Activated CD8-positive, alpha-beta memory T cell treated with anti-CD3 and anti-CD28 coated beads, Interleukin-2, amount 50 U/mL, for 1 hour (primary cell): Measurements from ENCODE around the gene JMJD8.

ENCODE experiments used
- DNase-seq: peaks from one replicate; pipeline ENCODE4 v3.0.0-alpha.2; 2020; ENCODE audit errors: extremely low read depth

The JMJD8 gene

GRCh38 chr16:675884-676564 lies 8.1 kb downstream of the JMJD8 start:
- DNase-seq: no peak

DNA sequence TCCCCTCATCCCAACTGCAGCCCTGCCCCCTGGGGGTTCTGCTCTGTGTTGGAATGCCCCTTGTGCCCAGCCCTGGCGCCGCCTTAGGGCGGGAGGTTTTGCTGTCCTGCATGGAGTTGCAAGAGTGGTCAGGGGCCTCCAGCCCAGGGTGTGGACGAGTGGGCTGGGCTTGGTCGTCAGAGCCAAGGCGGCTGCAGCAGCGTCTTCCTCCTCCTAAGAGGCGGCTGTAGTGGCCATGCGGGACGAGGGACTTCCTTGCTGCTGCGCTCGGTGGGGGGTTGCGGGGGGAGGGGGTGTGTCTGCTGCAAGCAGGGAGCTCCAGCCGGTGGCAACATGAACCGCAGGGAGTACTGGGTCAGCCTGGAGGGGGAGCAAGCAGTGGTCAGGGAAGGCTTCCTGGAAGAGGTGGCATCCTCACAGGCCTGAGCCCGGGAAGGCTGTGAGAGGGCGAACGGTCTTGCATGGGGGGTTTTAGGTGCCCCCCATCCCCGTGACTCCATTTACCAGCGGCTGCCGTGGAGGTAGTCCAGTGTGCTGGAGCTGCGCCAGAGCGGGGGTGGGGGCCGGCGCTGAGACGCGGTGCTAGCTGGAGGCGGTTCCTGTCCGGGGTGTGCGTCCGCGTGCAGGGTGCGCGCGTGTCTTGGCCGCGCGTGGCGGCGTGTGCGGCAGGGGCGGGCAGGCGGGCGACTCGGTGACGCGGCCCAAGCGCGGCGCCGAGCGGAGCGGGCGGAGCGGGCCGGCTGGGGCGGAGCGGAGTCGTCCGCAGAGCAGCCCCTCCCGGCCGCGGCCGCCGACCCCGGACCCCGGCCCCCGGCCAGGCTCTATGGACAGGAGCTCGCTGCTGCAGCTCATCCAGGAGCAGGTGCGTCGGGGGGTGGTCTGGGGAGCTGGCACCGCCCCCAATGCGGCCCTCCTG lies 8.9 kb downstream of the JMJD8 start, which contains the start of gene RHBDL1:
Gene RHBDL1, plus strand, starts transcription at position 704 of the 916 bp plus-strand sequence. Its CDS starts 120 bp downstream, at position 824.
- DNase-seq: no peak

DNA sequence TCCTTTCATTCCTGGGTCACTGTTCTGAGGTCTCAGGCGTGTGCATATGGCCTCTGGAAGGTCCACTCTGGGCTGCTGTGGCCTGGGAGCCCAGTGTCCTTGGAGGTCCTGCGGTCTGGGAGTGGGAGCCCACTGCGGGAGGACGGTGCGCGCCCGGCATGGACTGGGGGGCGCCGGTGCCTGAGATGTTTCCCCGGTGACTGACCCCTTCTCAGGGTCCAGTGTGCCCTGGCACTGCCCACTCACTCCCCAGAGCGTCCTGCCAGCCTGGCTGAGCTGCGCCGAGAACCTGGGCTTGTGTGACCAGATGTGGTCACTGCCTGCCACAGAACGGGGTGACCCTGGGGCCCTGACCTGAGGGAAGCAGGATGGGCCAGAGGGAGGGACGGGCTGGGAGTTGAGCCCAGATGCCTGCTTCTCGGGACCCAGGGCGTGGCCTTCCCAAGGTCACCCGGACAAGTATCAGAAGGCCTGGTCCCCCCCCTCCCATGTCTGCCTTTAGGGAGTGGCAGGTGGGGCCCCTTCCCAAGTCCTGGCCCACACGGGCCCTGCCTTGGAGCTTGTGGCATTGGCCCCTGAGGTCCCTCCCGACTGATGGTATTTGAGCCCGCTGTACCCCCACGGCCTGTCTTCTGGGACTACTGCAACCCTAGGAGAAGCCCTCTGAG lies 9.8 kb downstream of the JMJD8 start:
- DNase-seq: no peak

GRCh38 chr16:673399-673991 lies 10.6 kb downstream of the JMJD8 start:
- no peak for DNase-seq

DNA sequence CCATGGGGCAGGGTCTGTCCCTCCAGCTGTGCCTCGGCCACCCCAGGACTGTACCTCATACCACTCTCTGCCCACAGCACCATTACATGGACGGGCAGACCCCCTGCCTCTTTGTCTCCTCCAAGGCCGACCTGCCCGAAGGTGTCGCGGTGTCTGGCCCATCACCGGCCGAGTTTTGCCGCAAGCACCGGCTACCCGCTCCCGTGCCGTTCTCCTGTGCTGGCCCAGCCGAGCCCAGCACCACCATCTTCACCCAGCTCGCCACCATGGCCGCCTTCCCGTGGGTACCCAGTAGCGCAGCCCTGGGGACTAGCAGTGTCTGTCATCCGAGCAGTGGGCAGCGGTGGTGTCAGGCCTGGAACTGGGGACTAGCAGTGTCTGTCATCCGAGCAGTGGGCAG lies 11.3 kb downstream of the JMJD8 start:
- DNase-seq: no peak

GRCh38 chr16:672371-672770 lies 11.8 kb downstream of the JMJD8 start:
- DNase-seq: no peak

DNA sequence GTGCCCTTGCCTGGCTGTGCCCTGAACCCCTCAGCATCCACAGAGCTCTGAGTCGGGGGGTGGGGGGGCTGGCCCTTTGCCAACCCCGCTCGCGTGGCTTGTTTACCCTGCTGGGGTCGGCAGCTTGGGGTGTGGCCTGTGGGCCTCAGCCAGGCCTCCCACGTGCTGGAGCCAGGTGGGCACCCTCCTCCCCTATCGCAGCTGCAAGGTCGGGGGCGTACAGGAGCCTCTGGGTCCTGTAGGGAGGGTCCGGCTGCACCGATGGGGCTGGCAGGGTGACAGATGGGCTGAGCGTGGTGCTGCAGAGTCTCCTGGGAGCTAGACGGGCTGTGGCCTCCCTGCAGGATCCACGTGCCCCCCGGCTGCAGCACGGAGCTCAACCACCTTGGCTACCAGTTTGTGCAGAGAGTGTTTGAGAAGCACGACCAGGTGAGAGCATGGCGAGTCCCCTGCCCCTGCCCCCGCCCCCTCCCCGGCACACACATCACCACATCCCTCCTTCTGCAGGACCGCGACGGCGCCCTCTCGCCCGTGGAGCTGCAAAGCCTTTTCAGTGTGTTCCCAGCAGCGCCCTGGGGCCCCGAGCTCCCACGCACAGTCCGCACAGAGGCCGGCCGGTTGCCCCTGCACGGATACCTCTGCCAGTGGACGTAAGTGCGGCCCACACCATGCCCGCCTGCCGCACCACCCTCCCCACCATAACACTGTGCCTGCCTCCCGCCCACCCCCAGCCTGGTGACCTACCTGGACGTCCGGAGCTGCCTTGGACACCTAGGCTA lies 12.6 kb downstream of the JMJD8 start:
- DNase-seq: no peak

DNA sequence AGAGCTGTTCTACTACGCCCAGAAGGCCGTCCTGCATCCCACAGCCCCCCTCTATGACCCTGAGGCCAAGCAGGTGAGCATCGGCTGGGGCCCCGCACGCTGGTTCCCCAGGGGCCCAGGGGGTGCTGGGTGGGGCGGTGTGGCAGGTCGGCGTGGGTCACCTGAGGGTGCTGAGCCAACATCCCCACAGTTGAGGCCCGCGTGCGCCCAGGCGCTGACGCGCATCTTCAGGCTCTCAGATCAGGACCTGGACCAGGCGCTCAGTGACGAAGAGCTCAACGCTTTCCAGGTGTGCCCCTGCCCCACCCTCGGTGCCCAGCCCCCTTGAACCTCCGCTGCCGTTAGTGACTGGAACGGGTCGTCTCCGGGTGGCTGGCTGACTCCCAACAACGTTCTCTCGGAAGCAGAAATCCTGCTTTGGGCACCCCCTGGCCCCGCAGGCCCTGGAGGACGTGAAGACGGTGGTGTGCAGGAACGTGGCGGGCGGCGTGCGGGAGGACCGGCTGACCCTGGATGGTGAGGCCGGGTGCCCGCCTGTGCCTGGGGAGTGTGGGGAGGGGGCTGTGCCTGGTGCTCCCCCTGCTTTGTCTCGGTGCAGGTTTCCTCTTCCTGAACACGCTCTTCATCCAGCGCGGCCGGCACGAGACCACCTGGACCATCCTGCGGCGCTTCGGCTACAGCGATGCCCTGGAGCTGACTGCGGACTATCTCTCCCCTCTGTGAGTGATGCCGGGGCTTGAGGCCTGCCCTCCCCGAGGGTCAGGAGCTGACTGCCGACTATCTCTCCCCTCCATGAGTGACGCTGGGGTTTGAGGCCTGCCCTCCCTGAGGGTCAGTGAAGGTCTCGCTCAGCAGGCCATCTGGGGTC lies 13.4 kb downstream of the JMJD8 start:
- DNase-seq: no peak

DNA sequence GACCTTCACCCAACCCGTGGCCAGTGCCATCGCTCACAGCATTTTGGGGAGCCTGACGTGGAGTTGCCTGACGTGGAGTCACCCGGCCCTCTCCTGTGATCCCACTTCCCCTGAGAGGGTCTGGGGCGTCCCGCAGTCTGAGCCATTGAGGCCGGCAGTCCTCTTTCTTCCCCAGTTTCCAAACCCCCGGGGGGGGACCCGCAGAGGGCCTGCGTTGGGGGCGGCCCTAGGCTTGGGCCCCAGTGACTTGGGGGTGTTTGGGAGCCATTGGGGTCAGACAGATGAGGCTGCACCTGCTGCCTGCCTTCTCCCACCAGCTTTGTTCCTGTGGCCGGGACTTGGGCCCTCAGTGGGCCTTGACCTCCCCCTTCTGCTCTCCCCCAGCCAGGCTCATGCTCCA lies 14.5 kb downstream of the JMJD8 start:
- DNase-seq: no peak

GRCh38 chr16:668519-669171 lies 15.5 kb downstream of the JMJD8 start:
- DNase-seq: no peak

DNA sequence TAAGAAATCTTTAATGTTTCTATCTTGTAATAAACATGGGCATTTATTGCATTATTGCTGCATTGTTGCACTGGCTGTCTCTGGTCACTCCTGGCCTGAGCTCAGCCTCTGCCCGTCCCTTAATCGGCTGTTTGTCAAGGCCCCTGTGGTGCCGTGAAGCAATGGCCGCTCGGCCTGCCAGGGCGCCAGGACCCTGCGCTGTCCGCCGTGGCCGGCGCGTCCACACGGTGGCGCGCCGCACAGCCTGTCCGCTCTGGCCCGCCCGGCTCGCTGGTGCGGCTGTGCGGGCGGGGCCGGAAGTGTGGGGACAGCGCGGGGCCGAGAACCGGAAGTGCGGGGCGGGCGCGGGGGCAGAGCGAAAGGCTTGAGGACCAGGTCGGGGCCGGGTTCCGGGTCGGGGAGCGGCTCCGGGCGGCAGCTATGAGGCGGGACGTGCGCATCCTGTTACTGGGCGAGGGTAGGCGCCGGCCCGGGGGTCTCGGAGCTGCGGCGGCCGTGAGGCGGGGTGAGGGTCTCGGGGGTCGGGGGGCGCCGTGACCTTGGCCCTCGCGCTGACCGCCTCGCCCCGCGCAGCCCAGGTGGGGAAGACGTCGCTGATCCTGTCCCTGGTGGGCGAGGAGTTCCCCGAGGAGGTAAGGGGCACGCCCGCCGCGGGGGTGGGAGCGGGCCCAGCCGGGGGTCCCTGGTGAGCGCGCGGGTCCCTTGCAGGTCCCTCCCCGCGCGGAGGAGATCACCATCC lies 16.2 kb downstream of the JMJD8 start, which contains the start of gene RHOT2:
Gene RHOT2, plus strand, starts transcription at position 353 of the 739 bp plus-strand sequence. Its CDS starts 68 bp downstream, at position 421.
- DNase-seq: peak; percentile 78

- DNase-seq: no peak
These were observed 16.9 kb downstream of the JMJD8 start for GRCh38 chr16:667113-667779.

DNA sequence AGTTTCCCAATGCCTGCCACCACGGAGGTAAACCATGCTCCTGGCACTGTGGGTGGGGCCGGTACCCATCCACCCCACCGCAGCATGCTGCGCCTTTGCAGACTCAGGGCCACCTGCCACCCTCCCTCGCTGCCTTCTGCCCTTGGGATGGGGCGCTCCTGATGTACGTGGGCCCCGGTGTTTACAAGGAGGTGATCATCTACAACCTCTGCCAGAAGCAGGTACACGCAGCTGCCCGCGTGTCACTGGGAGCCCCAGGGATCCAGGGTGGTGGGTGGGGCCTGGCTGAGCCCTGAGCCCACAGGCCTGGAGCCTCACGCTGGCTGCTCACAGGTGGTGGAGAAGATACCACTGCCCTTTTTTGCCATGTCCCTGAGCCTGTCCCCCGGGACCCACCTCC lies 17.6 kb downstream of the JMJD8 start:
- no peak for DNase-seq

DNA sequence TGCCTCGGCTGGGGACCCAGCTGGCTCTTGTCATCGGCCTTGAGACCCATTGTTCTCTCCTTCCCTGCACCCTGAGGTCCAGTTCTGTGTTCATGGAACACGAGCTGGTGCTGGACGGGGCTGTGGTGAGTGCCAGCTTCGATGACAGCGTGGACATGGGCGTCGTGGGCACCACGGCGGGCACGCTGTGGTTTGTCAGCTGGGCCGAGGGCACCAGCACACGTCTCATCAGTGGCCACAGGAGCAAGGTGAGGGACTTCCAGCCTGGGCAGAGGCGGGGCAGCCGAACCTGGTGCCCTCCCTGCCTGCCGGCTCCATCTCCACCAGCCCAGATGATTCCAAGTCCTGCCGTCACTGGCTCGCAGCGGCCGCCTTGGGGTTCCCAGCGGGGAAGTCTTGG lies 21.5 kb downstream of the JMJD8 start:
- DNase-seq: no peak

DNA sequence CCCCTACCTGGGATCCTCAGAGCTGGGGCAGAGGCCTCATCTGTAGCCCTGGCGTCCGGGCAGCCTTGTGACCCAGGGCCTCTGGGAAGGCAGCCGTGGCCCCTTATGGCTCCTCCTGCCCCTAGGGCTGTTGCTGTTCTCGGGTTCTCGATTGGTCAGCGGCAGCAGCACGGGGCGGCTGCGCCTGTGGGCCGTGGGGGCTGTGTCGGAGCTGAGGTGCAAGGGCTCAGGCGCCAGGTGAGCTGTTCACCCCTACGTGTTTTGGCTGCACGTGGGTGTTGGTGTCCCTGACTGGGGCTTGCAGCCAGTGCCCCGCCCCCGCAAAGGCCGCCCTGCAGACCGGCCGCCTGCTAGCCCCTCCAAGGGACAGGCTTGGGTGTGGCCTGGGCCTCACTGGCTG lies 22.0 kb downstream of the JMJD8 start:
- DNase-seq: no peak

- no peak for DNase-seq
These were observed 22.8 kb downstream of the JMJD8 start for GRCh38 chr16:661184-661821.

DNA sequence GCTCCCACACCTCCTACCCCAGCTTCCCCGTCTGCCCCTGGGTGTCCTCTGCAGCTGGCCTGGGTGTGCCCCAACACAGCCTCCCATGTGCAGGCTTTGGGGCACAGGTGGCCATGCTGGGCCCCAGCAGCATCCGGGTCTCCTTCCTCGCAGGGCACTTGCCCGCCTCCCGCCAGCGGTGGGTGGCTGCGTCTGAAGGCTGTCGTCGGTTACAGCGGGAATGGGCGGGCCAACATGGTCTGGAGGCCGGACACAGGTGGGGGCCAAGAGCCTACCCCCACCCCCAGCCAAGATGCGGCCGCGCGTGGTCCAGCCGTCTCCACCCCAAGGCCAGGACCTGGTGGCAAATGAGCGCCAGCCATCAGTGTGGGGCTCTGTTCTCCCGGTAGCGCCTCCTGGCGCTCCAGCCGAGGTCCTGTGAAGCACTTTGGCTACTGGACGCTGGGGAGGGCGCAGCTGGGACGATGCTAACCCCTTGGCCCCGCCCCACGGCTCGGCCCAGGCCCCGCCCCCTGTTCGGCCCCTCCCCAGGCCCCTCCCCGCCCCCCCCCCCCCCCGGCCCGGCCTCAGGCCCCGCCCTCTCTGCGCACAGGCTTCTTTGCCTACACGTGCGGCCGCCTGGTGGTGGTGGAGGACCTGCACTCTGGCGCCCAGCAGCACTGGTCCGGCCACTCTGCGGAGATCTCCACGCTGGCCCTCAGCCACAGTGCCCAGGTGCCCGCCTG lies 23.5 kb downstream of the JMJD8 start:
- no peak for DNase-seq
